ENCODE data around the gene FMO2.

The FMO2 gene

DNA sequence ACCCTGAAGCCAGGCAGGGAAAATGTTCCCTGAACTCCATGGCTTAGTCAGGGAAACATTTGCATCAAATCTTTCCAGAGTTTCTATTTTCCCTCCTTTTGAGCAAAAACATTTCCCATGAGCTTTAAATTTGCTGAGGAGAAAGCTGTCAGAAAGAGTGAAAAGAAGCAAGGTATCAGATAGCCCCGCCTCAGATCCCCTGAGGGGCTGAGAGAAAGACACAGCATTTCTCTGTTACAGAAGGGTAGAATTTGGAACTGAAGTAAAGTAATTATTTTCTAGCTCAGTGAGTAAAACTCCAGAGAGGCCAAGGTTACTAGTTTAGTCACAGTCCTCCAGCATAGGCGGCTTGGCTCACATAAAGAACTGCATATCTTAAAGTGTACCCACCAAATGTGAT is 73.8 kb downstream of the FMO2 start:
- no peak for DNase-seq

Measured in C1 segment of cervical spinal cord (tissue), 14 donors.